K562 (cell line): ENCODE measurements around the gene SEBOX. TPM values are rescaled to one million over a fixed set of nuclear protein-coding genes. Genes with fewer than 3 reads are reported as not detected.
A peak's percentile ranks its signal among the peaks of the same experiment; 100 is the strongest.

Experiments used
- DPF2 ChIP-seq: fragments of 450-650 bp; IDR thresholded peaks from 2 replicates; pipeline ENCODE4 v1.6.1; 2016
- EZH2 ChIP-seq: IDR thresholded peaks from 2 replicates; pipeline ENCODE4 v1.6.1; 2012; ENCODE audit warnings: low read depth, mild to moderate bottlenecking, inconsistent platforms, low read length, borderline replicate concordance
- HSF4 ChIP-seq: fragments of 250-450 bp; sonication (Bioruptor Pico); IDR thresholded peaks from 2 replicates; pipeline ENCODE4 v2.1.2; 2022; ENCODE audit warnings: mild to moderate bottlenecking, moderate library complexity, borderline replicate concordance
- KAT2B ChIP-seq: IDR thresholded peaks from one replicate; pipeline ENCODE4 v1.6.1; 2012; ENCODE audit warnings: low read depth, mild to moderate bottlenecking, control low read depth, inconsistent platforms, low read length, moderate library complexity
- NCOA2 ChIP-seq, 2 experiments: fragments of 450-650 bp; IDR thresholded peaks; 2 replicates each; pipeline ENCODE4 v1.6.1; 2018; ENCODE audit warnings: mild to moderate bottlenecking in 2 of 2, moderate library complexity in 1 of 2; ENCODE audit not compliant: partially characterized antibody in 2 of 2
- NFIC ChIP-seq: fragments of 450-650 bp; IDR thresholded peaks from 2 replicates; pipeline ENCODE4 v1.6.1; 2017; ENCODE audit warnings: mild to moderate bottlenecking, inconsistent platforms
- NFIX ChIP-seq: fragments of 250-450 bp; sonication (Bioruptor Pico); IDR thresholded peaks from 2 replicates; pipeline ENCODE4 v1.4.0; 2020; ENCODE audit warnings: low read depth, mild to moderate bottlenecking, moderate library complexity
- SMAD4 ChIP-seq: fragments of 250-450 bp; sonication (Bioruptor Pico); conservative IDR thresholded peaks from 2 replicates; pipeline ENCODE4 v1.8.0; 2021; ENCODE audit warnings: inconsistent platforms, mild to moderate bottlenecking, moderate library complexity
- XRCC3 ChIP-seq: fragments of 450-650 bp; IDR thresholded peaks from 2 replicates; pipeline ENCODE4 v1.6.1; 2017; ENCODE audit warnings: mild to moderate bottlenecking, moderate library complexity
- ZFP36 ChIP-seq: fragments of 150-350 bp; IDR thresholded peaks from 2 replicates; pipeline ENCODE4 v1.6.1; 2018; ENCODE audit warnings: low read length, low read depth; ENCODE audit not compliant: partially characterized antibody
- ZNF354B ChIP-seq: fragments of 250-450 bp; sonication (Bioruptor Pico); IDR thresholded peaks from 2 replicates; pipeline ENCODE4 v1.4.0; 2020
- ZNF75A ChIP-seq: fragments of 450-650 bp; formaldehyde crosslinking; IDR thresholded peaks from 2 replicates; pipeline ENCODE4 v1.4.0; 2020; ENCODE audit warnings: mild to moderate bottlenecking
- ZNF766 ChIP-seq: fragments of 200-800 bp; sonication (Bioruptor generic); conservative IDR thresholded peaks from 2 replicates; pipeline ENCODE4 v1.6.1; 2016; ENCODE audit warnings: missing genetic modification characterization, missing compliant biosample characterization
- polyA plus RNA-seq, 8 experiments: library from polyadenylated mRNA; depleted of rRNA in 4 of 8; stranded (reverse) in 5 of 8; unstranded in 3 of 8; fragments of >200 nt; fragmentation: Nextera tagmentation in 2 of 8; fragmentation: Illumina TruSeq in 1 of 8; extraction: Ambion mirVana in 2 of 8; extraction: Trizol in 1 of 8; gene quantifications; 2 replicates each; pipeline versions ENCODE4 v1.2.1 to v1.2.3, GENCODE V29; 2011 to 2014; ENCODE audit warnings: inconsistent platforms in 1 of 8, missing spikeins in 1 of 8
- total RNA-seq, 7 experiments: library from RNA; depleted of rRNA in 6 of 7; stranded (reverse); fragments of >200 nt in 6 of 7; fragmentation: Illumina TruSeq in 2 of 7; extraction: Trizol in 2 of 7; gene quantifications; 2 replicates each; pipeline versions ENCODE4 v1.2.1 to v1.2.3, GENCODE V29; 2011 to 2021; ENCODE audit warnings: low replicate concordance in 1 of 7
- TF ChIP-seq, protein P1 (sequence below): fragments of 450-650 bp; conservative IDR thresholded peaks from 2 replicates; pipeline ENCODE4 v1.6.1; 2016; ENCODE audit warnings: missing genetic modification characterization, low read depth, mild to moderate bottlenecking, missing compliant biosample characterization, moderate library complexity
- TF ChIP-seq, protein P2 (sequence below): fragments of 450-650 bp; IDR thresholded peaks from 2 replicates; pipeline ENCODE4 v1.6.1; 2018; ENCODE audit not compliant: partially characterized antibody
- TF ChIP-seq, protein P3 (sequence below): fragments of 250-450 bp; sonication (Bioruptor Pico); IDR thresholded peaks from 2 replicates; pipeline ENCODE4 v1.8.0; 2021; ENCODE audit warnings: moderate library complexity, mild to moderate bottlenecking, inconsistent platforms
- TF ChIP-seq, protein P4 (sequence below), 2 experiments: IDR thresholded peaks in 1 of 2; conservative IDR thresholded peaks in 1 of 2; 2 replicates each; pipeline ENCODE4 v1.6.1; 2016; ENCODE audit warnings: low read depth in 2 of 2, mild to moderate bottlenecking in 1 of 2, missing compliant biosample characterization in 1 of 2, missing genetic modification characterization in 1 of 2, moderate library complexity in 1 of 2

The SEBOX gene
- total and polyA plus RNA-seq, 9 of the 15 experiments (the other 6 are each of a cell fraction or from before 2014, with no cell fraction given), result not detected

DNA sequence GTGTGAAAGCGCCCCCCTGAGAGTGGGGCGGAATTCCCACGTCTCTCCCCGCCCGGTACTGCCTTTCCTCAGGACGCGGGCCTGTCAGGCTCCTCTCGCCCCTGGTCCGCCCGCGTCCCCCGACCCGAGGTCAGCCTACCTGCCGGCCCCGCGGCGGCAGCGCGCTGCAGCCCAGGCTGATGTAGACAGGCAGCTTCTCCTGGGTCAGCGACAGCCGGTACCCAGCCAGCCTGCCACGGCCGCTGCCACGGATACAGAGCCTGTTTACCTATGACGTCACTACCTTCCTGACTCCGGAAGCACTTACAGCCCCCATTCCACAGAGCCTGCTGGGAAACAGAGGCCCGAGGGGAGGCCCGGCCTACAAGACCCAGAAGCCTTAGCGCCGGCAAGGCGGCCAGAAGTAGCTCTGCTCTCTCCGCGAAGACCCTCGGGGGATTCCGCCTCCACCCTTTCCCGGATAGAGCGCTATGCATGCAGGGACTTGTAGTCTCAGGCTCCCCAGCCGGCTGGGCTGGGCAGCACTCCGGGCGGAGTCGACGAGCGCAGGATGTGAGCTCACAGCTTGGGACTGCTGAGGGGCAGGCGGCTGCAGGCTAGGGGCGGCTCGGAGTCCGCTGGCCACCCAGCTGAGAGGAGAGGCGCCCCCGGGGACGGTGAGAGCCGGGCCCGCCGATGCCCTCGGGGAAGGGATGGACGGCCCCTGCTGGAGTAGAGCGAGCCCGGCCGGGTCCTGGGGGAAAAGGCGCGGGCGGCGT is 29.6 kb downstream of the SEBOX start, which contains the start of the genes IFT20 and TNFAIP1 (continued):
- TF ChIP-seq NCOA2 (IDR thresholded peaks at IDR 0.05; ENCODE audit: partially characterized antibody in 2 of 2), result no peak
- no peak; the same call in 1 of the 2 replicates for TF ChIP-seq NFIX (CRISPR knock-in tag)
- TF ChIP-seq, protein P1, sequence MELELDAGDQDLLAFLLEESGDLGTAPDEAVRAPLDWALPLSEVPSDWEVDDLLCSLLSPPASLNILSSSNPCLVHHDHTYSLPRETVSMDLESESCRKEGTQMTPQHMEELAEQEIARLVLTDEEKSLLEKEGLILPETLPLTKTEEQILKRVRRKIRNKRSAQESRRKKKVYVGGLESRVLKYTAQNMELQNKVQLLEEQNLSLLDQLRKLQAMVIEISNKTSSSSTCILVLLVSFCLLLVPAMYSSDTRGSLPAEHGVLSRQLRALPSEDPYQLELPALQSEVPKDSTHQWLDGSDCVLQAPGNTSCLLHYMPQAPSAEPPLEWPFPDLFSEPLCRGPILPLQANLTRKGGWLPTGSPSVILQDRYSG (tag), result no peak
- TF ChIP-seq, protein P2, sequence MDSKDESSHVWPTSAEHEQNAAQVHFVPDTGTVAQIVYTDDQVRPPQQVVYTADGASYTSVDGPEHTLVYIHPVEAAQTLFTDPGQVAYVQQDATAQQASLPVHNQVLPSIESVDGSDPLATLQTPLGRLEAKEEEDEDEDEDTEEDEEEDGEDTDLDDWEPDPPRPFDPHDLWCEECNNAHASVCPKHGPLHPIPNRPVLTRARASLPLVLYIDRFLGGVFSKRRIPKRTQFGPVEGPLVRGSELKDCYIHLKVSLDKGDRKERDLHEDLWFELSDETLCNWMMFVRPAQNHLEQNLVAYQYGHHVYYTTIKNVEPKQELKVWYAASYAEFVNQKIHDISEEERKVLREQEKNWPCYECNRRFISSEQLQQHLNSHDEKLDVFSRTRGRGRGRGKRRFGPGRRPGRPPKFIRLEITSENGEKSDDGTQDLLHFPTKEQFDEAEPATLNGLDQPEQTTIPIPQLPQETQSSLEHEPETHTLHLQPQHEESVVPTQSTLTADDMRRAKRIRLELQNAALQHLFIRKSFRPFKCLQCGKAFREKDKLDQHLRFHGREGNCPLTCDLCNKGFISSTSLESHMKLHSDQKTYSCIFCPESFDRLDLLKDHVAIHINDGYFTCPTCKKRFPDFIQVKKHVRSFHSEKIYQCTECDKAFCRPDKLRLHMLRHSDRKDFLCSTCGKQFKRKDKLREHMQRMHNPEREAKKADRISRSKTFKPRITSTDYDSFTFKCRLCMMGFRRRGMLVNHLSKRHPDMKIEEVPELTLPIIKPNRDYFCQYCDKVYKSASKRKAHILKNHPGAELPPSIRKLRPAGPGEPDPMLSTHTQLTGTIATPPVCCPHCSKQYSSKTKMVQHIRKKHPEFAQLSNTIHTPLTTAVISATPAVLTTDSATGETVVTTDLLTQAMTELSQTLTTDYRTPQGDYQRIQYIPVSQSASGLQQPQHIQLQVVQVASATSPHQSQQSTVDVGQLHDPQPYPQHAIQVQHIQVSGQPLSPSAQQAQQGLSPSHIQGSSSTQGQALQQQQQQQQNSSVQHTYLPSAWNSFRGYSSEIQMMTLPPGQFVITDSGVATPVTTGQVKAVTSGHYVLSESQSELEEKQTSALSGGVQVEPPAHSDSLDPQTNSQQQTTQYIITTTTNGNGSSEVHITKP, result no peak
- no peak for TF ChIP-seq XRCC3
- TF ChIP-seq, protein P3, sequence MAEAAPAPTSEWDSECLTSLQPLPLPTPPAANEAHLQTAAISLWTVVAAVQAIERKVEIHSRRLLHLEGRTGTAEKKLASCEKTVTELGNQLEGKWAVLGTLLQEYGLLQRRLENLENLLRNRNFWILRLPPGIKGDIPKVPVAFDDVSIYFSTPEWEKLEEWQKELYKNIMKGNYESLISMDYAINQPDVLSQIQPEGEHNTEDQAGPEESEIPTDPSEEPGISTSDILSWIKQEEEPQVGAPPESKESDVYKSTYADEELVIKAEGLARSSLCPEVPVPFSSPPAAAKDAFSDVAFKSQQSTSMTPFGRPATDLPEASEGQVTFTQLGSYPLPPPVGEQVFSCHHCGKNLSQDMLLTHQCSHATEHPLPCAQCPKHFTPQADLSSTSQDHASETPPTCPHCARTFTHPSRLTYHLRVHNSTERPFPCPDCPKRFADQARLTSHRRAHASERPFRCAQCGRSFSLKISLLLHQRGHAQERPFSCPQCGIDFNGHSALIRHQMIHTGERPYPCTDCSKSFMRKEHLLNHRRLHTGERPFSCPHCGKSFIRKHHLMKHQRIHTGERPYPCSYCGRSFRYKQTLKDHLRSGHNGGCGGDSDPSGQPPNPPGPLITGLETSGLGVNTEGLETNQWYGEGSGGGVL (CRISPR knock-in tag), result no peak
- TF ChIP-seq SMAD4 (CRISPR knock-in tag), result peak; percentile 48; the same call in 1 of the 2 replicates
- peak; percentile 88 for TF ChIP-seq ZNF766 (CRISPR knock-in tag)
- no peak for TF ChIP-seq EZH2
- no peak; the same call in 1 of the 2 replicates for TF ChIP-seq DPF2
- no peak for TF ChIP-seq ZFP36
- TF ChIP-seq ZNF354B (CRISPR knock-in tag), result no peak
- no peak for TF ChIP-seq HSF4 (CRISPR knock-in tag)
- no peak for TF ChIP-seq NFIC
- TF ChIP-seq ZNF75A (CRISPR knock-in tag), result no peak
- TF ChIP-seq, protein P4, sequence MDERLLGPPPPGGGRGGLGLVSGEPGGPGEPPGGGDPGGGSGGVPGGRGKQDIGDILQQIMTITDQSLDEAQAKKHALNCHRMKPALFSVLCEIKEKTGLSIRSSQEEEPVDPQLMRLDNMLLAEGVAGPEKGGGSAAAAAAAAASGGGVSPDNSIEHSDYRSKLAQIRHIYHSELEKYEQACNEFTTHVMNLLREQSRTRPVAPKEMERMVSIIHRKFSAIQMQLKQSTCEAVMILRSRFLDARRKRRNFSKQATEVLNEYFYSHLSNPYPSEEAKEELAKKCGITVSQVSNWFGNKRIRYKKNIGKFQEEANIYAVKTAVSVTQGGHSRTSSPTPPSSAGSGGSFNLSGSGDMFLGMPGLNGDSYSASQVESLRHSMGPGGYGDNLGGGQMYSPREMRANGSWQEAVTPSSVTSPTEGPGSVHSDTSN (CRISPR knock-in tag; IDR thresholded peaks at IDR 0.05; ENCODE audit: low read depth), result no peak
- TF ChIP-seq, protein P4 (tag; conservative IDR thresholded peaks at IDR 0.05; ENCODE audit: low read depth), result no peak
- no peak for TF ChIP-seq KAT2B
